Astrocyte of the hippocampus (primary cell): ENCODE results near the gene TALDO1.
A peak's percentile ranks its signal among the peaks of the same experiment; 100 is the strongest.

Experiments
- DNase-seq: peaks from one replicate; pipeline ENCODE4 v3.0.0; 2011; ENCODE audit warnings: low read depth, low spot score

TALDO1 gene

GRCh38 chr11:747158-748006 is at the start of gene TALDO1:
Gene TALDO1 (plus strand): TSS chr11:747464. CDS start chr11:747482, 18 bp downstream.
- peak; percentile 97 for DNase-seq

- peak; percentile 64 for DNase-seq
Observed at GRCh38 chr11:697811-698311, 49.4 kb upstream of the TALDO1 start.

GRCh38 chr11:698493-699115 is 48.7 kb upstream of the TALDO1 start:
- no peak for DNase-seq

- DNase-seq: no peak
Observed at GRCh38 chr11:699116-699508, 48.2 kb upstream of the TALDO1 start.

GRCh38 chr11:699753-700152 is 47.5 kb upstream of the TALDO1 start:
- no peak for DNase-seq

GRCh38 chr11:701741-702461 is 45.4 kb upstream of the TALDO1 start:
- no peak for DNase-seq

GRCh38 chr11:702462-703461 is 44.5 kb upstream of the TALDO1 start:
- DNase-seq: no peak

- no peak for DNase-seq
Observed at GRCh38 chr11:703506-703905, 43.8 kb upstream of the TALDO1 start.

GRCh38 chr11:704228-704674 is 43.0 kb upstream of the TALDO1 start:
- peak; percentile 0 for DNase-seq

- DNase-seq: peak; percentile 9
Observed at GRCh38 chr11:704781-705645, 42.3 kb upstream of the TALDO1 start.

- DNase-seq: peak; percentile 48
Observed at GRCh38 chr11:705646-706438, 41.4 kb upstream of the TALDO1 start, which contains the start of gene EPS8L2. Gene EPS8L2 (plus strand): TSS chr11:706231. CDS start chr11:709408, 3,177 bp downstream.

GRCh38 chr11:706439-706956 is 40.8 kb upstream of the TALDO1 start:
- DNase-seq: peak; percentile 73

- peak; percentile 74 for DNase-seq
Observed at GRCh38 chr11:706957-707816, 40.1 kb upstream of the TALDO1 start.

GRCh38 chr11:707817-708420 is 39.3 kb upstream of the TALDO1 start:
- peak; percentile 71 for DNase-seq

GRCh38 chr11:708511-708910 is 38.8 kb upstream of the TALDO1 start:
- DNase-seq: peak; percentile 0

- no peak for DNase-seq
Observed at GRCh38 chr11:709109-709997, 37.9 kb upstream of the TALDO1 start.
